NCI-H2227 treated with DMSO at 0.1 percent for 48 hours (cell line): ENCODE data around the gene HDLBP.

Source experiments
- DNase-seq: peaks from one replicate; lab custom pipeline; 2025; lab: John Stamatoyannopoulos, UW

The HDLBP gene

DNA sequence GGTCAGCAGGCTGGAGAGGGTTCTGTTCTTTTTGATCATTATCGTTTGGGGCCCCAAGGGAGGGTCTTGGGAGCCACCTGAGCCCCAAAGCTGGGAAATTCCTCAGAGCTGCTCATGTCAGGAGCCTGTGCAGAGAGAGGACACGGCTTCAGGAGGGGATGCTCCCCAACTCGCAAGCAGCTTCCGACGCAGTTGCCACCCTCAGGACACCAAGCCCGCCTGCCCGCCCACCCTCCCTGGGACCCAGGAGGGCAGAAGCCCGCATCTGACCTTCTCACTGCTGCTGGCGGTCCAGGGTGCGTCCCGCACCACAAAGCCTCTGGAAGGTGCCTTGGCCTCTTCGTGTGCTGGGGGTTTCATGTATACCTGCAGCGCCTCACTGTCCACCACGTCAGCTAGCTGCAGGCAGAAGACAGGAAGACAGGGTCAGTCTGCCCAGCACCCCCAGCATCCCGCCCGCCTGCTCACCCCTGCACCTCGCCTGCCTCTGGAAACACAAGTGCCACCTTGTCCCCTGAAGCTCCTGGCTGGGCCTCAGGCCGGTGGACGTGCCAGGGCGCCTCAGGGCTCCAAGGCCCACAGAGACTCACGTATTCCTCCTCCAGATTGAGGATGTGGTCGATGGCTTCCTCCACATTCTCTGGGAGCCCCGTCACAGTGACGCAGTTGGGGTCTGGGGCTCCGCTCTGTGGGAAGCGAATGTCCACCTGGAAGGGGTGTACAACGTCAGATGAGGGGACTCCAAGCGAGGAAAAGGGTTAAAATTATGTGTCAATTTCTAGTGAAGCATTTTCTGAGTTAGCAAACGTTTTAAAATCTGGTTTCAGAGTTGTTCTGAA is 85.7 kb downstream of the HDLBP start:
- no peak for DNase-seq

- no peak for DNase-seq
Observed at GRCh38 chr2:241228860-241229516, 86.5 kb downstream of the HDLBP start.

GRCh38 chr2:241228081-241228859 is 87.2 kb downstream of the HDLBP start:
- DNase-seq, result no peak

DNA sequence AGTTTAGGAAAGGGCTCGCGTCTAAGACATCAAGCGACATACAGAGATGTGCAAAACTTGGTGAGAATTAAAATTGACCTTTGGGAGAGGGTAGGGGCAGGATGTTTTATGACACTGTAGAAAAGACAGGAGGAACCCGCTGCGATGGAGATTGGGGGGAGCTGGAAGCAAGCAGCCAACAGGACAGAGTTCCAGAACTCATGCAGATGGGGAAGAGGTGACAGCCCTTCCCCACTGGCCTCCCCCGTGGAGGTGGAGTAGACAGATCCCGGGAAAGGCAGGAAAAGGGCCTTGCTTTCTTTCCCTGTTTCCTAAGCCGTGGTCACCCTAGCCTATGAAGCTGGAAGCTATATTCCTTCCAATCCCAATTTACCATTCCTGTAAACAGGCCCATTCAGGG is 87.9 kb downstream of the HDLBP start:
- no peak for DNase-seq

DNA sequence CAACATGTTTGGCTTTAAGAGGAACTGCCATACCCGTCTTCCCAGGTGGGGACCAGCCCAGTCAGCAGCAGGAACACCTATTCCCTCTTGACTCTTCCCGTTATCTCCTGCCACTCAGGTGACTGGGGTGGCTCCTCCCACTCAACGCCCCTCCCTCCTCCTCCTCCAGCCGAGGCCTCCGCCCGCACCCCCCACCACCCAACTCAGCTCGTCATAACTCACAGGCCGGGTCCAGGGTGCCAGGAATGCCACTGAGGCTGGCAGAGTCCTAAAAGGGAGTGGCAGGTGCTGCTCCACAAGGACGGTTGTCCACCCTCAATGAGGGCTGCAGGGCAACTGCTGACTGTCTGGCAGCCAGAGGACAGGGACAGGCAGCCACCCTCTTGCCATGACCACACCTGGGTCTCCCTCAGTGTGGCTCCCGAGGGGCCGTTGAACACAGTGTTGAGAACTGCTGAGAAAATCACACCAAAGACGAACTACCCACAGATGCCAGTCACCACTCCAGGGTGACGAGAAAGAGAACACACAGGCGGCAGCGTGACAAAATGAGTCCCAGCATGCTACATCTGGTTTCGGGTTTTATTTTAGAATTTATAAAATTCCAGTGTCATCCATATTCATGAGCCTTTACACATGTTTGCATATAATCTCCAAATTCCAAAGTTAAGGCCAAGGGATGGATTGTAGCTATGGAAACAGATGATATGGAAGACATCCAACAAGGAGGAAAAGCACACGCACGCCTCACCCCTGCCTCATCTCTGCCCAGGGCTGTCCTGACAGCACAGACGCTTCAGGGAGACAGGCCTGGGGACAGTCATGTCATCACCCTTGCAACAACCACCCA is 88.5 kb downstream of the HDLBP start:
- no peak for DNase-seq

DNA sequence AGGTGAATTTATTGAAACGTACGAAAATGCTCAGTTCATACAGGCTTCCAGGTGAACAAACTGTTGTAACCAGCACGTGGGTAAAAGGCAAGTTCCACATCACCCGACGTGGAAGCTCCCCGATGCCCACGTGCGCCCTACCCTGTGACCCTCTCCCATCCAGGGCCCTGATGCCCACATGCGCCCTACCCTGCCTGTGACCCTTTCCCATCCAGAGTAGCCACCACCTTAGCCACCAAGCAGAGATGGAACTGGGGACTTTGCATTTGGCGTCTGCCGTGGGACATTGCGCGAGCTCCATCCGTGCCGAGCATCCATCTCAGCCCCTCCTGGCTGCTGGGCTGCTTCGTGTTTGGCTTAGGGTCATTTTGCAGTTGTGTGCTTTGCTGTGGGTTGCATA is 89.5 kb downstream of the HDLBP start:
- no peak for DNase-seq

GRCh38 chr2:241225545-241225944 is 89.9 kb downstream of the HDLBP start:
- DNase-seq, result no peak

DNA sequence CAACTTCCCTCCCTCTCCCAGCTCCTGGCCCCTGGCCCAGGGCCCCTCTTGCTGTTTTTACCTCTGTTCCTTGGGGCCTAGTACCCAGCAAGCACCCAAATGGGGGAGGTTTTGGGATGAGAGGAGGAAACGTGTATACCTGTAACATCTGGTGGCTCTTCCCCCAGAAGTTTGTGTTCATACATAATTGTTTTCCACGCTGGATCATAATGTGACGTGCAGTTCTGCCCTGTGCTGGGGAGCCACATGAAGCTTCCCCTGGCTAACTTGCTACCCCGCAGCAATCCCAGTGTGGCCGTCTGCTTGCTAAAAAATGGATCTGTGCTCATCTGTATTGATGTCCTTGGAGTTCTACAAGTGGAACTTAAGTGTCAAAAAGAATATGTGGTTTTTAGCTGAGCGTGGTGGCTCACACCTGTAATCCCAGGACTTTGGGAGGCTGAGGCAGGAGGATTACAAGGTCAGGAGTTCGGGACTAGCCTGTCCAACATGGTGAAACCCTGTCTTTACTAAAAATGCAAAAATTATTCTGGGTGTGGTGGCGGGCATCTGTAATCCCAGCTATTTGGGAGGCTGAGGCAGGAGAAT is 90.5 kb downstream of the HDLBP start:
- DNase-seq, result no peak

- DNase-seq, result no peak
Observed at GRCh38 chr2:241224018-241224850, 91.2 kb downstream of the HDLBP start.

DNA sequence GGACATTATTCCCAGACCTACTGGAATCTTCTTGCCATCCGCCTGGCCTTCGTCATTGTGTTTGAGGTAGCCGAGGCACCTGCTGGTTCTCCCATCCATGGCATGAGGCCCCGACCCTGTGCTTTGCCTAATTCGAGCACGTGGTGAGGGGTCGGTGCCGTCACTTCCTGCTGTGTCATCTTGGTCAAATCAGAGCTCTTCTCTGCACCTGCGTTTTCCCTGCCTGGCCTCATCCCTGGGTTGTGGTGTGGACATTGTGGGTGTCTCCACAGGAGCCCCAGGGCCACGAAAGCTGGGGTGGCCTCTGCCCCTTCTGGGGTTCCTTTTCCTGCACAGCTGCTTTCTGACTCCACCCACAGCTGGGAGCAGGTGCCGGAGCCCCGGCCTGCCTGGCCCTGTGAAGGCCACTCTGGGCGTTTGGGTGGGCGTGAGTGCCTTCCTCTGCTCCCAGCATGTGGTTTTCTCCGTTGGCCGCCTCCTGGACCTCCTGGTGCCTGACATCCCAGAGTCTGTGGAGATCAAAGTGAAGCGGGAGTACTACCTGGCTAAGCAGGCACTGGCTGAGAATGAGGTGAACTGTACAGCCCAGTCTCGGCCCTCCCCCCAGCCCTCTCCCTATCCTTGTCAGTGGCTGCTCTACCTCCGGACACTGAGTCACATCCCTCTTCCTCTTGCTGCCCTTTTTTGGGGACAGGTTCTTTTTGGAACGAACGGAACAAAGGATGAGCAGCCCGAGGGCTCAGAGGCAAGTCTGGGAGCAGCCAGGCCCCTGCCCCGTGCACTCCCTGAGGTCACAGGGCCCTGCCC is 92.1 kb downstream of the HDLBP start:
- DNase-seq, result no peak

DNA sequence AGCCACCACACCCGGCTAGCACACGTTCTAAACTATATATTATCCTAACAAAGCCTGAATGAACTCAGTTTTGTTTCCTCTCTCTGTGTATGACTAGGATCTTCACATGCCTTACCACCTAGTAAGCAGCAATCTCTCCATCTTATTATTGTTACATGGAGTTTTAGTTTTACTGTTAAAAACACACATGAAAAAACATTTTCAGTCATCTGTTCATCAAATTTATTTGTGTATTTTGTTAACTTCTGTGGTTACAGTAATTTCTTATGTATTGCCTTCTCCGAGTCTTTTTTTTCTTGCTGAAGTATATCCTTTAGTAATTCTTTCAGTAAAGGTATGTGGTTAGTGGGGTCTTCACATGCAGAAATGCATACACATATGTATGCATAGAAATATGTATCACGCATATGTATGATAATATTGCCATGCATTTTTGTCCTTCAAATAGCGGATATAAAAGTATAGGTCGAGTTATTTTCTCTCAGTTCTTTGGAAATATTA is 95.6 kb downstream of the HDLBP start:
- DNase-seq, result no peak

GRCh38 chr2:241219030-241219382 is 96.5 kb downstream of the HDLBP start:
- DNase-seq, result no peak

GRCh38 chr2:241218131-241219029 is 97.1 kb downstream of the HDLBP start:
- DNase-seq, result no peak

DNA sequence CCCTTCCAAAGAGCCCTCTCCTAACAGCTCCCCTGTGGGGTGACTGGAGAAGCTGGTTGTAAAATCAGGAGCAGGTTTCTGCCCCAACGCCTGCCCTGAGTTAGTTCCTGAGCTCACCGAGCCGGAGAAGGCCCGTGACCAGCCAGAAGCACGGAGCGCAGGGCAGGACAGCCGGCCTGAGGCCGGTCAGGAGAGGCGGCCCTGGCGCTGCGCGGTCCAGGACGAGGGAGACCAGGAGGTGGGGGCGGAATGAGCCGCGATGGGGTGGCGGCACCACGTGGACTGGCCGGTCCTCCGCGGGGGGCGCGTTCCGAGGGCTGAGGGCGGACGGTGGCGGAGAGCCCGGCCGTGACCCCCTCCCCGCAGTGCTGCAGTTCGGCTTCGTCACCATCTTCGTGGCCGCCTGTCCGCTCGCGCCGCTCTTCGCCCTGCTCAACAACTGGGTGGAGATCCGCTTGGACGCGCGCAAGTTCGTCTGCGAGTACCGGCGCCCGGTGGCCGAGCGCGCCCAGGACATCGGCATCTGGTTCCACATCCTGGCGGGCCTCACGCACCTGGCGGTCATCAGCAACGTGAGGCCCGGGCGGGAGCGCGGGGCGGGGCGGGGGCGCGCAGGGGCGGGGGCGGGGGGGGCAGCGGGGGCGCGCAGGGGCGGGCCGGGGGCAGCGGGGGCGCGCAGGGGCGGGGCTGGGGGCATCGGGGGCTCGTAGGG is 98.0 kb downstream of the HDLBP start:
- DNase-seq, result peak; percentile 49

DNA sequence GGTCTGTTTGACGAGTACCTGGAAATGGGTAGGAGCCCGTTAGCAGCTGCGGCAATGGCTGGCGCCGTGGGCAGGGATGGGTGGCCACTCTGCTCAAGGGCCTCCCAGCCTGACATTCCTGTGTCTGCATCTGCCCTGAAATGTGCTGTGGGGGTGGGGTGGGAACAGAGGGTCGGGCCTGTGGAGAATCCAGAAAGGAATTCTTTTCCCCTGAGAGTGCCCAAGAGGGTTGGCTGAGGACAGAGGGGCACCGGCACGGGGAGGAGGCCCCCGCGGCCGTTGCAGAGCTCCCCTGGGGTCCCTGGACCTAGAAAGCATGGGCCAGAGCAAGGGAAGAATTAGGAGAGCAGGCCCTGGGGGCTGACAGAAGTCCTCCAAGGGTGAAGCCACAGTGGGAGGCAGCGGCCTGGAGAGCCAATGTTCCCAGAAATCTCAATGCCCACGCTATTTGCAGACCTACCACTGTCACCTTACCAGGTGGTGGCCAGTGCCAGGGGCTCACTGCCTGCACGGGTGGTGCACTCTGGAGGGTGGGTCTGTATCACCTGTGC is 99.2 kb downstream of the HDLBP start:
- no peak for DNase-seq

DNA sequence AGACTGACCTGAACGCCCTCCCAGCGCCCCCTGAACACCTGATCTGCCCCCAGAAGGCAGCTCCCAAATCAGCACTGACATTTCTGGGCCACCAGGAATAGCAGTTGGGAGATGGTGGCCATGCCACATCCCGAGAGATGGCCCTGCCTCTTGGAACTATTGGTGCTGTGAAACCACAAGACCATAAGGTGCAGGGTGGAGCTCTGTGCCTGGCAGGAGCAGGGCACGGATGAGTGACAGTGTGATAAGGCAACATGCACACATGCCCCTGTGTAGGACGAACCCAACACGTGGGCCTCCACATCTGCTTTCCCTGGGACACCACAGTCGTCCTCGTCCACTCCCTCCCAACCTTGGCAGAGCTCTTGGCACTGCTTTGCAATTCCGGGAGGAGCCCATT is 100.1 kb downstream of the HDLBP start:
- no peak for DNase-seq

- DNase-seq, result no peak
Observed at GRCh38 chr2:241214766-241215165, 100.7 kb downstream of the HDLBP start.

GRCh38 chr2:241214209-241214608 is 101.3 kb downstream of the HDLBP start:
- DNase-seq, result no peak
